Measurements from ENCODE around the gene SKAP1. TPM values are rescaled to one million over a fixed set of nuclear protein-coding genes. Genes with fewer than 3 reads are reported as not detected.
A peak's percentile ranks its signal among the peaks of the same experiment; 100 is the strongest.

SKAP1 gene
- total and polyA plus RNA-seq, 7 donors: 0.09 to 1.0 (median 0.42) TPM; not detected in 2

DNA sequence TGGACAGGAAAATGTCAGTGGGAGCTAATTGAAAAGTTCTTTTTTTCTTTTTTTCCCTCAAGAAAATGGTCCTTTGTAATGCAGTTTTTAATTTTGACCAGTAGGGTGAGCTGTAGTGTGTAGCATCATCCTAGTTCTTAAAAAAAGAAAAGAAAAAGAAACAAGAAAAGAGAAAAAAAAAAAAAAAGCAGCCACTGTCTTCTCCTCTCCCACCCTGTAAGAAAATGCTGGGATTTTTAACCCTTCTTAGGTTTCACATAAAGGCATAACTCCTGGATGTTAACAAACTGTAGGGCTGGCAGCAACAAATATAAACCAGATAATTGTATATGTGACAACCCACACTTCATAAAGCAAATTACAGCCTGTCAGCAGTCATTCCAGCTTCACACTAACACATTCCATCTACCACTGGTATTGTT is 78.1 kb downstream of the SKAP1 start:
- H3K4me1 ChIP-seq: no peaks in the 10 kb centered on the region
- no peak overlapping the region for H3K27ac ChIP-seq
- H3K27me3 ChIP-seq (ENCODE audit: insufficient read depth in 3 of 3, low read length in 2 of 3): peaks cover 0 to 10% (median 2%) of the 10 kb centered on the region in 3 donors
- H3K36me3 ChIP-seq (ENCODE audit: insufficient read depth in 1 of 2, low read depth in 1 of 2): no peaks in the 10 kb centered on the region
- TF ChIP-seq, protein P1, sequence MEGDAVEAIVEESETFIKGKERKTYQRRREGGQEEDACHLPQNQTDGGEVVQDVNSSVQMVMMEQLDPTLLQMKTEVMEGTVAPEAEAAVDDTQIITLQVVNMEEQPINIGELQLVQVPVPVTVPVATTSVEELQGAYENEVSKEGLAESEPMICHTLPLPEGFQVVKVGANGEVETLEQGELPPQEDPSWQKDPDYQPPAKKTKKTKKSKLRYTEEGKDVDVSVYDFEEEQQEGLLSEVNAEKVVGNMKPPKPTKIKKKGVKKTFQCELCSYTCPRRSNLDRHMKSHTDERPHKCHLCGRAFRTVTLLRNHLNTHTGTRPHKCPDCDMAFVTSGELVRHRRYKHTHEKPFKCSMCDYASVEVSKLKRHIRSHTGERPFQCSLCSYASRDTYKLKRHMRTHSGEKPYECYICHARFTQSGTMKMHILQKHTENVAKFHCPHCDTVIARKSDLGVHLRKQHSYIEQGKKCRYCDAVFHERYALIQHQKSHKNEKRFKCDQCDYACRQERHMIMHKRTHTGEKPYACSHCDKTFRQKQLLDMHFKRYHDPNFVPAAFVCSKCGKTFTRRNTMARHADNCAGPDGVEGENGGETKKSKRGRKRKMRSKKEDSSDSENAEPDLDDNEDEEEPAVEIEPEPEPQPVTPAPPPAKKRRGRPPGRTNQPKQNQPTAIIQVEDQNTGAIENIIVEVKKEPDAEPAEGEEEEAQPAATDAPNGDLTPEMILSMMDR (IDR thresholded peaks at IDR 0.05): peak; percentile 56
- DNase-seq (no peak), ATAC-seq (no peak)
- H3K9me3 ChIP-seq: no peaks in the 10 kb centered on the region
- intact Hi-C loops (cut with DNase I): loop anchor here in 1 of 2 donors (5.0 to 10.0 kb wide), 2 partner anchors 103 to 265 kb away; partner anchors contain the start of gene HOXB8
- H3K4me3 ChIP-seq: no peak overlapping the region

DNA sequence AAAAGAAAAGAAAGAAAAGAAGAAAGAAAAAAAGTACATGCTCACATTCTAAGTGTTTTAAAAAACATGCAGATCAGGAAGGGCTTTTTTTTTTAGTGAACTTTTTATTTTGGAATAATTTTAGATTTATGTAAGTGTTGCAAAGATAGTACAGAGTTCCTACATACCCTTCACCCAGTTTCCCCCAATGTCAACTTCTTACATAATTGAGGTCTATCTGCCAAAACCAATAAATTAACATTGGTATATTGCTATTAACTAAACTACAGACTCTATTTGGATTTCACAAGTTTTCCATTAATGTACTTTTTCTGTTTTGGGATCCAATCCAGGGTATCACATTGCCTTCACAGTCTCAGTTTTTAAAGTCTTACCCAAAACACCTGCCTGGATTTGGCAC is 81.7 kb downstream of the SKAP1 start:
- intact Hi-C loops (cut with DNase I): no loop called here
- TF ChIP-seq, protein P1 (IDR thresholded peaks at IDR 0.05): no peak
- Histone ChIP-seq H3K36me3 (ENCODE audit: insufficient read depth in 1 of 2, low read depth in 1 of 2) (no peaks in the 10 kb centered on the region), H3K4me1 (no peaks in the 10 kb centered on the region), H3K4me3 (no peak overlapping the region), H3K27ac (no peak overlapping the region), H3K9me3 (no peaks in the 10 kb centered on the region), H3K27me3 (ENCODE audit: insufficient read depth in 3 of 3, low read length in 2 of 3) (peaks cover 0 to 10% (median 2%) of the 10 kb centered on the region in 3 donors)
- ATAC-seq: no peak
- DNase-seq: no peak

DNA sequence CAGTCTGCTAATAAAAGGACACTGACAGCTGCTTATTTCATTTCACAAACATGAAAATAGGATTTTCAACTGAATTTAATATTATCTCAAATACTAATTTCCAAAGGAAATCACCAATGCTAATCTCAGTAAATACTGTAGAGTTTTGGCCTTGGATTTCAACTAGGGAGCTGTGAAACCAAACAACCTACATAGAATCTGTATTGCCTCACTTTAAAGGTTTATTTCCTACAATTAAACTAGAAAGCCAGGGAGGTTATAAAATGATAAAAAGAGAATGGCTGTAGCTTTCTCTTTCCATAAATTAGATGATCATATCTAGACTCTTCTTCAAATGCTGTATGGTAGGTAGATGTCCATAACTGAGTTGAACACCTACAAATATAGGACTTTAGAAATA is 82.8 kb downstream of the SKAP1 start:
- no peak for ATAC-seq

DNA sequence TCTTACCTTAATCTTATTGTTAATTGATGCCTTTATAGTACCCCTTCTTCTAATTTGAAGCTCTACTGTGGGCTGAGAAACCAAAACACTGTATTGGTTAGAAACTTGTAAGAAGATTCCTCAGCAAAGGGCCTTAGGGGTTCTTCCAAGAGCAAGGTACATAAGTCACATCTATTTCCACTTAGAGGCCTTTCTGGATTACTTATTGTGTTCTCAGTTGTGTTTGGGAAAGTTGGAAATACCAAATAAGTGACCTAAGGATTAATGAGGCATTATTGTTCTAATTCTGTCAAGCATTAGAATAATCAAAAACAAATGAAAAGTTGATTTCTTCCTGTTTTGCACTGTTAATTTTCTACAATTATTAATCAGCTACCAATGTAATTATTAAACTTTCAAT is 85.8 kb downstream of the SKAP1 start:
- DNase-seq (no peak), ATAC-seq (no peak)
- TF ChIP-seq, protein P1 (IDR thresholded peaks at IDR 0.05): no peak
- H3K4me1 ChIP-seq: no peaks in the 10 kb centered on the region
- H3K9me3 ChIP-seq: no peaks in the 10 kb centered on the region
- no peak overlapping the region for H3K27ac ChIP-seq
- intact Hi-C loops (cut with DNase I): no loop called here
- H3K27me3 ChIP-seq (ENCODE audit: insufficient read depth in 3 of 3, low read length in 2 of 3): peaks cover 0 to 3% (median 2%) of the 10 kb centered on the region in 3 donors
- H3K4me3 ChIP-seq: no peak overlapping the region
- no peaks in the 10 kb centered on the region for H3K36me3 ChIP-seq (ENCODE audit: insufficient read depth in 1 of 2, low read depth in 1 of 2)

More for the DNA sequence above, 82.8 kb downstream of the SKAP1 start:
- intact Hi-C loops (cut with DNase I): no loop called here
- no peak for DNase-seq
- H3K36me3 ChIP-seq (ENCODE audit: insufficient read depth in 1 of 2, low read depth in 1 of 2): no peaks in the 10 kb centered on the region
- TF ChIP-seq, protein P1 (IDR thresholded peaks at IDR 0.05): no peak
- H3K27ac ChIP-seq: no peak overlapping the region
- peaks cover 0 to 6% (median 2%) of the 10 kb centered on the region in 3 donors for H3K27me3 ChIP-seq (ENCODE audit: insufficient read depth in 3 of 3, low read length in 2 of 3)
- H3K4me1 ChIP-seq: no peaks in the 10 kb centered on the region
- H3K4me3 ChIP-seq: no peak overlapping the region
- no peaks in the 10 kb centered on the region for H3K9me3 ChIP-seq

DNA sequence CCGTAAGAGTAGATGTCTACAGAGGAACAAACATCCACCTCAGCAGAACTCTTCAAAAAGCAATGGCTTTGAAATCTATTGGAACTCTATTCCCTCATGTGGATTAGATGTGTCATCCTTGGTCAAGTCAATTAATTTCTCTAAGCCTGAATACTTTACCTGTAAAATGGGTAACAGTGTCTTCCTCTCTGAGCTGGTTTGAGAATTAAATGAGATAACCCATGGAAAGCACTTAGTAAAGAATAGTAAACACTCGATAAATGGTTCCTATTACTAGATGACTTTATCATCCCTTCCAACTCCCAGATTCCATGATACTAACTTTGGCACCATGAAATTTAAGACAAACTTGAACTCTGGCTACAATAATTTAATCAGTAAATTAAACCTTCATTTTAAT is 89.1 kb downstream of the SKAP1 start:
- Histone ChIP-seq H3K4me1 (no peaks in the 10 kb centered on the region), H3K27ac (no peak overlapping the region), H3K9me3 (no peaks in the 10 kb centered on the region), H3K4me3 (no peak overlapping the region), H3K36me3 (ENCODE audit: insufficient read depth in 1 of 2, low read depth in 1 of 2) (no peaks in the 10 kb centered on the region), H3K27me3 (ENCODE audit: insufficient read depth in 3 of 3, low read length in 2 of 3) (peaks cover 0 to 5% (median 4%) of the 10 kb centered on the region in 3 donors)
- TF ChIP-seq, protein P1 (IDR thresholded peaks at IDR 0.05): no peak
- DNase-seq (no peak), ATAC-seq (no peak)
- WGBS, 3 donors: 89 to 94% (median 91%) methylated on average over 2 of the region's 2 CpGs
- intact Hi-C loops (cut with DNase I): no loop called here
